Endodermal cell (in vitro differentiated cells): Measurements from ENCODE around the gene SERPIND1. TPM values are rescaled to one million over a fixed set of nuclear protein-coding genes. Genes with fewer than 3 reads are reported as not detected.
"Not testable (repeated sequence)": the region's sequence is repeated elsewhere in the genome, so short reads cannot be mapped to it uniquely, and the experiment has no call there.

ENCODE experiments used
- DNase-seq: peaks from one replicate; pipeline ENCODE4 v3.0.0-alpha.2; 2017
- H3K27ac ChIP-seq: 2 replicates; pipeline ENCODE4 v1.5.1; 2013; ENCODE audit warnings: mild to moderate bottlenecking, low read depth, low read length, moderate library complexity
- H3K27me3 ChIP-seq: 2 replicates; pipeline ENCODE4 v1.6.1; 2013; ENCODE audit warnings: mild to moderate bottlenecking, low read length, moderate library complexity; ENCODE audit not compliant: insufficient read depth, control insufficient read depth, poor library complexity, severe bottlenecking
- H3K36me3 ChIP-seq: 2 replicates; pipeline ENCODE4 v1.7.0; 2013; ENCODE audit warnings: mild to moderate bottlenecking, low read length, moderate library complexity; ENCODE audit not compliant: control insufficient read depth, insufficient read depth
- H3K4me1 ChIP-seq: one replicate; pipeline ENCODE4 v1.7.0; 2013; ENCODE audit warnings: low read length; ENCODE audit not compliant: control insufficient read depth, insufficient read depth
- H3K4me3 ChIP-seq: 2 replicates; pipeline ENCODE4 v1.5.1; 2013; ENCODE audit warnings: mild to moderate bottlenecking, low read length, moderate library complexity
- H3K9ac ChIP-seq: 2 replicates; pipeline ENCODE4 v1.6.1; 2013; ENCODE audit warnings: mild to moderate bottlenecking, low read length, moderate library complexity; ENCODE audit not compliant: poor library complexity, severe bottlenecking; ENCODE audit errors: extremely low read depth
- H3K9me3 ChIP-seq: 2 replicates; pipeline ENCODE4 v1.6.1; 2013; ENCODE audit warnings: mild to moderate bottlenecking, low read length, moderate library complexity; ENCODE audit not compliant: control insufficient read depth
- H3K27ac Mint-ChIP-seq: 2 replicates; pipeline ENCODE4 v1.8.0; 2020; ENCODE audit warnings: mixed read lengths
- H3K27me3 Mint-ChIP-seq: 2 replicates; pipeline ENCODE4 v1.8.0; 2021; ENCODE audit warnings: mild to moderate bottlenecking, mixed read lengths; ENCODE audit not compliant: insufficient read depth
- H3K36me3 Mint-ChIP-seq: 2 replicates; pipeline ENCODE4 v1.8.0; 2020; ENCODE audit warnings: low read depth, mixed read lengths
- H3K4me1 Mint-ChIP-seq: 2 replicates; pipeline ENCODE4 v1.8.0; 2020; ENCODE audit warnings: mixed read lengths
- H3K4me3 Mint-ChIP-seq: 2 replicates; pipeline ENCODE4 v1.8.0; 2020; ENCODE audit warnings: mild to moderate bottlenecking, moderate library complexity, mixed read lengths
- H3K9me3 Mint-ChIP-seq: 2 replicates; pipeline ENCODE4 v1.8.0; 2020; ENCODE audit warnings: mild to moderate bottlenecking, mixed read lengths
- CTCF ChIP-seq: fragments of 200-600 bp; sonication (generic); conservative IDR thresholded peaks from 2 replicates; pipeline ENCODE4 v1.5.0; 2021; ENCODE audit warnings: antibody characterized with exemption, mild to moderate bottlenecking
- WGBS, 2 experiments: methylation state at CpG; one replicate each; pipeline versions ENCODE4 v1.1.5 to v1.1.7; 2013; ENCODE audit warnings: missing lambda C conversion rate in 2 of 2, mixed read lengths in 1 of 2; ENCODE audit not compliant: insufficient coverage in 1 of 2, insufficient read length in 1 of 2; 5-methylcytosine and 5-hydroxymethylcytosine counted together
- total RNA-seq, 2 donors: library from RNA; stranded (reverse); fragmentation: NEBNext Ultra II Directional in 1 of 2; extraction: Animal tissue kit (Norgen Biotek cat#: 25700) in 1 of 2; gene quantifications; 2 replicates in 1 of 2; 3 replicates in 1 of 2; pipeline ENCODE4 v1.2.1, GENCODE V29; 2021

The SERPIND1 gene
- total RNA-seq, 2 donors from 2014 or later, result not detected

- H3K36me3 ChIP-seq, result peaks cover 33% of the 10 kb centered on the region
- H3K9me3 ChIP-seq, result no peaks in the 10 kb centered on the region
- no peaks in the 10 kb centered on the region for H3K27me3 Mint-ChIP-seq
- no peak for TF ChIP-seq CTCF
- no peak for DNase-seq
- no peak overlapping the region for H3K9ac ChIP-seq
- no peaks in the 10 kb centered on the region for H3K4me1 Mint-ChIP-seq
- no peak overlapping the region for H3K27ac ChIP-seq
- no peaks in the 10 kb centered on the region for H3K4me1 ChIP-seq
- H3K9me3 Mint-ChIP-seq, result no peaks in the 10 kb centered on the region
- H3K4me3 Mint-ChIP-seq, result no peak overlapping the region
- H3K27me3 ChIP-seq, result no peaks in the 10 kb centered on the region
- H3K36me3 Mint-ChIP-seq, result peaks cover 28% of the 10 kb centered on the region
- H3K27ac Mint-ChIP-seq, result no peak overlapping the region
- 96 to 98% methylated on average over 10 of the region's 10 CpGs for WGBS, 2 experiments
- H3K4me3 ChIP-seq, result no peak overlapping the region
Observed at GRCh38 chr22:20764729-20765128, 9.2 kb upstream of the SERPIND1 start.

GRCh38 chr22:20765938-20766337 lies 8.0 kb upstream of the SERPIND1 start:
- WGBS, 2 experiments, result 91 to 92% methylated on average over 2 of the region's 2 CpGs
- no peaks in the 10 kb centered on the region for H3K4me1 Mint-ChIP-seq
- DNase-seq, result no peak
- Histone ChIP-seq H3K9me3 (no peaks in the 10 kb centered on the region), H3K36me3 (peaks cover 28% of the 10 kb centered on the region), H3K9ac (no peak overlapping the region), H3K4me3 (no peak overlapping the region), H3K27ac (no peak overlapping the region), H3K27me3 (no peaks in the 10 kb centered on the region), H3K4me1 (no peaks in the 10 kb centered on the region)
- H3K9me3 Mint-ChIP-seq, result no peaks in the 10 kb centered on the region
- H3K36me3 Mint-ChIP-seq, result peaks cover 26% of the 10 kb centered on the region
- H3K27ac Mint-ChIP-seq, result no peak overlapping the region
- no peak overlapping the region for H3K4me3 Mint-ChIP-seq
- H3K27me3 Mint-ChIP-seq, result no peaks in the 10 kb centered on the region
- no peak for TF ChIP-seq CTCF

GRCh38 chr22:20766530-20766929 lies 7.4 kb upstream of the SERPIND1 start:
- Histone ChIP-seq H3K9ac (no peak overlapping the region), H3K4me1 (no peaks in the 10 kb centered on the region), H3K27ac (no peak overlapping the region), H3K36me3 (peaks cover 24% of the 10 kb centered on the region), H3K9me3 (no peaks in the 10 kb centered on the region), H3K4me3 (no peak overlapping the region), H3K27me3 (no peaks in the 10 kb centered on the region)
- 92 to 93% methylated on average over 5 to 7 of the region's 7 CpGs for WGBS, 2 experiments
- Mint-ChIP-seq H3K27me3 (no peaks in the 10 kb centered on the region), H3K4me1 (no peaks in the 10 kb centered on the region), H3K27ac (no peak overlapping the region), H3K36me3 (peaks cover 23% of the 10 kb centered on the region), H3K4me3 (no peak overlapping the region), H3K9me3 (no peaks in the 10 kb centered on the region)
- TF ChIP-seq CTCF, result no peak
- no peak for DNase-seq

- H3K9me3 Mint-ChIP-seq, H3K27me3 ChIP-seq, H3K27ac ChIP-seq, H3K4me1 ChIP-seq, H3K9me3 ChIP-seq, DNase-seq, H3K4me1 Mint-ChIP-seq, H3K27me3 Mint-ChIP-seq, H3K27ac Mint-ChIP-seq, H3K4me3 ChIP-seq, H3K4me3 Mint-ChIP-seq, H3K9ac ChIP-seq: not testable (repeated sequence)
- 94 to 100% methylated on average over 6 to 8 of the region's 9 CpGs for WGBS, 2 experiments
- peaks cover 11% of the 10 kb centered on the region for H3K36me3 ChIP-seq
- H3K36me3 Mint-ChIP-seq, result peaks cover 11% of the 10 kb centered on the region
Observed at GRCh38 chr22:20769496-20769826, 4.5 kb upstream of the SERPIND1 start.
